HEK293 (cell line): ENCODE measurements around the gene ZBED3.

Experiments used
- CTCF ChIA-PET: fragments of 350-600 bp; formaldehyde crosslinking; extraction: SDS; loops from one replicate; lab custom pipeline; 2021; ENCODE audit warnings: antibody characterized with exemption; lab: Yijun Ruan, JAX
- POLR2A ChIA-PET: fragments of 300-600 bp; formaldehyde crosslinking; extraction: SDS; loops from one replicate; lab custom pipeline; 2020; ENCODE audit warnings: antibody characterized with exemption, inconsistent platforms; lab: Yijun Ruan, JAX
- H3K27ac ChIP-seq: fragments of 200-500 bp; sonication (Bioruptor generic); 2 replicates; pipeline ENCODE4 v1.5.1; 2014; ENCODE audit warnings: low read depth, low read length, control low read depth, inconsistent platforms; ENCODE audit errors: extremely low read depth
- H3K36me3 ChIP-seq, 2 experiments: fragments of 200-500 bp in 1 of 2; sonication (Bioruptor generic) in 1 of 2; 1 replicate in 1 of 2; 2 replicates in 1 of 2; pipeline ENCODE4 v1.5.1; 2014 to 2017; ENCODE audit warnings: inconsistent platforms in 2 of 2, low read length in 2 of 2; ENCODE audit not compliant: control insufficient read depth in 2 of 2, insufficient read depth in 1 of 2
- H3K4me1 ChIP-seq: fragments of 200-500 bp; sonication (Bioruptor generic); 2 replicates; pipeline ENCODE4 v1.5.1; 2014; ENCODE audit warnings: mild to moderate bottlenecking, low read length, inconsistent platforms; ENCODE audit not compliant: control insufficient read depth, insufficient read depth
- H3K4me3 ChIP-seq: 2 replicates; pipeline ENCODE4 v1.5.1; 2011; ENCODE audit warnings: low read depth, mild to moderate bottlenecking, control low read depth, low read length, moderate library complexity
- H3K9me3 ChIP-seq: fragments of 200-500 bp; sonication (Bioruptor generic); 2 replicates; pipeline ENCODE4 v1.5.1; 2014; ENCODE audit warnings: low read depth, low read length, inconsistent platforms; ENCODE audit not compliant: control insufficient read depth, insufficient read depth
- HOXD13 ChIP-seq: sonication (generic); formaldehyde crosslinking; IDR thresholded peaks from 2 replicates; pipeline ENCODE4 v1.8.0; 2022; ENCODE audit warnings: missing genetic modification reagents, borderline replicate concordance
- KLF16 ChIP-seq: fragments of 450-650 bp; formaldehyde crosslinking; IDR thresholded peaks from 2 replicates; pipeline ENCODE4 v1.5.1; 2017; ENCODE audit warnings: missing biosample characterization, missing genetic modification characterization
- SP2 ChIP-seq: fragments of 450-650 bp; formaldehyde crosslinking; IDR thresholded peaks from 2 replicates; pipeline ENCODE4 v1.5.1; 2016; ENCODE audit warnings: missing biosample characterization, missing genetic modification characterization
- TRIM28 ChIP-seq: IDR thresholded peaks from 2 replicates; pipeline ENCODE4 v1.6.1; 2011; ENCODE audit warnings: low read length, control low read depth, borderline replicate concordance
- YY1 ChIP-seq: fragments of 450-650 bp; formaldehyde crosslinking; IDR thresholded peaks from 2 replicates; pipeline ENCODE4 v1.5.1; 2018; ENCODE audit warnings: missing biosample characterization, missing genetic modification characterization
- ZBTB48 ChIP-seq: fragments of 450-650 bp; formaldehyde crosslinking; IDR thresholded peaks from 2 replicates; pipeline ENCODE4 v1.5.1; 2016; ENCODE audit warnings: missing biosample characterization, missing genetic modification characterization
- ZNF114 ChIP-seq: fragments of 450-650 bp; formaldehyde crosslinking; IDR thresholded peaks from 2 replicates; pipeline ENCODE4 v1.5.0; 2017; ENCODE audit warnings: missing biosample characterization, missing genetic modification characterization
- ZNF138 ChIP-seq: fragments of 450-650 bp; formaldehyde crosslinking; IDR thresholded peaks from 2 replicates; pipeline ENCODE4 v1.5.1; 2016; ENCODE audit warnings: missing biosample characterization, missing genetic modification characterization, borderline replicate concordance
- ZNF140 ChIP-seq: fragments of 450-650 bp; formaldehyde crosslinking; IDR thresholded peaks from 2 replicates; pipeline ENCODE4 v1.5.1; 2016; ENCODE audit warnings: missing biosample characterization, missing genetic modification characterization
- ZNF184 ChIP-seq: fragments of 450-650 bp; IDR thresholded peaks from 2 replicates; pipeline ENCODE4 v1.5.1; 2018; ENCODE audit warnings: missing biosample characterization, mild to moderate bottlenecking, missing genetic modification characterization
- ZNF223 ChIP-seq: fragments of 450-650 bp; formaldehyde crosslinking; IDR thresholded peaks from 2 replicates; pipeline ENCODE4 v1.5.1; 2016; ENCODE audit warnings: missing biosample characterization, missing genetic modification characterization
- ZNF248 ChIP-seq: fragments of 450-650 bp; formaldehyde crosslinking; IDR thresholded peaks from 2 replicates; pipeline ENCODE4 v1.5.1; 2017; ENCODE audit warnings: missing biosample characterization, missing genetic modification characterization
- ZNF37A ChIP-seq: fragments of 450-650 bp; IDR thresholded peaks from 2 replicates; pipeline ENCODE4 v1.5.1; 2018; ENCODE audit warnings: missing biosample characterization, missing genetic modification characterization
- ZNF391 ChIP-seq: fragments of 450-650 bp; formaldehyde crosslinking; IDR thresholded peaks from 2 replicates; pipeline ENCODE4 v1.5.1; 2016; ENCODE audit warnings: low read depth, missing biosample characterization, missing genetic modification characterization, borderline replicate concordance
- ZNF473 ChIP-seq: fragments of 450-650 bp; formaldehyde crosslinking; IDR thresholded peaks from 2 replicates; pipeline ENCODE4 v1.5.1; 2017; ENCODE audit warnings: missing biosample characterization, missing genetic modification characterization
- ZNF571 ChIP-seq: fragments of 450-650 bp; formaldehyde crosslinking; IDR thresholded peaks from 2 replicates; pipeline ENCODE4 v1.5.0; 2017; ENCODE audit warnings: missing biosample characterization, missing genetic modification characterization
- ZNF664 ChIP-seq: fragments of 450-650 bp; formaldehyde crosslinking; IDR thresholded peaks from 2 replicates; pipeline ENCODE4 v1.5.1; 2016; ENCODE audit warnings: missing biosample characterization, missing genetic modification characterization
- ZNF776 ChIP-seq: fragments of 450-650 bp; formaldehyde crosslinking; IDR thresholded peaks from 2 replicates; pipeline ENCODE4 v1.5.0; 2017; ENCODE audit warnings: missing biosample characterization, missing genetic modification characterization, borderline replicate concordance
- ZNF777 ChIP-seq: fragments of 450-650 bp; formaldehyde crosslinking; IDR thresholded peaks from 2 replicates; pipeline ENCODE4 v1.5.1; 2017; ENCODE audit warnings: missing biosample characterization, missing genetic modification characterization, borderline replicate concordance
- ZSCAN23 ChIP-seq: fragments of 450-650 bp; formaldehyde crosslinking; IDR thresholded peaks from 2 replicates; pipeline ENCODE4 v1.5.1; 2016; ENCODE audit warnings: missing biosample characterization, missing genetic modification characterization
- TF ChIP-seq, protein P1 (sequence below): fragments of 450-650 bp; formaldehyde crosslinking; IDR thresholded peaks from 2 replicates; pipeline ENCODE4 v1.5.1; 2017; ENCODE audit warnings: missing biosample characterization, missing genetic modification characterization
- TF ChIP-seq, protein P2 (sequence below): fragments of 450-650 bp; IDR thresholded peaks from 2 replicates; pipeline ENCODE4 v1.5.1; 2018; ENCODE audit warnings: missing biosample characterization, missing genetic modification characterization
- TF ChIP-seq, protein P3 (sequence below): fragments of 450-650 bp; formaldehyde crosslinking; conservative IDR thresholded peaks from 2 replicates; pipeline ENCODE4 v1.5.1; 2016; ENCODE audit warnings: low read depth, missing biosample characterization, missing genetic modification characterization

ZBED3 gene

DNA sequence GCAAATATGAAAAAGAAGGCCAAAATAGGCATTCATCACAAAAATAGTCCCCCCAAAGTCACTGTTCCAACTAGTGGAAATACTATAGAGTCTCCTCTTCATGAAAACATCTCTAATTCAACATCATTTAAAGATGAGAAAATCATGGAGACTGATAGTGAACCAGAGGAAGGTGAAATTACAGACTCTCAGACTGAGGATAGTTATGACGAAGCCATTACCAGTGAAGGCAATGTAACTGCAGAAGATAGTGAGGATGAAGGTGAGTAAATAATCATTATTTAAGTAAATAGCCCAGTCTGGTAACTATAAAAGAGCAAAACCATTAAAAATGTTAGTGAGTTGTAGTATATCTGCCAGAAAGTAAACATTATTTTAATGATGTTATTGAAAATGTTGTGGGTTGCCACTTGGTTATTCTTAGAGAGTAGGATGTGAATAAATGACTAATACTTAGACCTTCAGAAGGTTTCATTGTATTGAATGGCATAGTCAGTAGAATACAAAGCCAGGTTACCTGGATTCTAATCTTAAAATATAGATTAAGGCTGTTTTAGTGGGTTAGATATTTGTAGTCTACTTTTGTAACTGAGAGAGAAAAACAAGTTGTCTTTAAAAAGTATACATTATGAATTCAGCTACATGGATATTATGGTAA is 40.5 kb downstream of the ZBED3 start:
- POLR2A ChIA-PET = no interaction called here
- Histone ChIP-seq H3K4me1 (no peaks in the 10 kb centered on the region), H3K27ac (no peak overlapping the region), H3K9me3 (no peaks in the 10 kb centered on the region), H3K36me3 (peaks cover 41 to 55% of the 10 kb centered on the region in 2 experiments), H3K4me3 (no peak overlapping the region)
- CTCF ChIA-PET = interaction anchor here (0.6 kb wide), 1 partner anchor 11 kb away, joined by 3 read pairs; no protein-coding TSS in a partner anchor
- TF ChIP-seq, protein P1, sequence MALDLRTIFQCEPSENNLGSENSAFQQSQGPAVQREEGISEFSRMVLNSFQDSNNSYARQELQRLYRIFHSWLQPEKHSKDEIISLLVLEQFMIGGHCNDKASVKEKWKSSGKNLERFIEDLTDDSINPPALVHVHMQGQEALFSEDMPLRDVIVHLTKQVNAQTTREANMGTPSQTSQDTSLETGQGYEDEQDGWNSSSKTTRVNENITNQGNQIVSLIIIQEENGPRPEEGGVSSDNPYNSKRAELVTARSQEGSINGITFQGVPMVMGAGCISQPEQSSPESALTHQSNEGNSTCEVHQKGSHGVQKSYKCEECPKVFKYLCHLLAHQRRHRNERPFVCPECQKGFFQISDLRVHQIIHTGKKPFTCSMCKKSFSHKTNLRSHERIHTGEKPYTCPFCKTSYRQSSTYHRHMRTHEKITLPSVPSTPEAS = no peak
- TF ChIP-seq ZNF138 (tag by site-specific recombination) (no peak), ZNF473 (tag by site-specific recombination) (no peak), ZNF248 (tag by site-specific recombination) (no peak), ZNF571 (tag by site-specific recombination) (no peak), ZBTB48 (tag by site-specific recombination) (no peak), ZNF184 (no peak), KLF16 (no peak), ZNF140 (tag by site-specific recombination) (no peak), HOXD13 (CRISPR knock-in tag) (no peak), ZNF114 (tag by site-specific recombination) (no peak), ZSCAN23 (tag by site-specific recombination) (no peak), ZNF777 (tag by site-specific recombination) (no peak), ZNF223 (tag by site-specific recombination) (no peak), YY1 (tag by site-specific recombination) (no peak), ZNF37A (no peak), SP2 (no peak), ZNF391 (tag by site-specific recombination) (no peak), TRIM28 (no peak)

DNA sequence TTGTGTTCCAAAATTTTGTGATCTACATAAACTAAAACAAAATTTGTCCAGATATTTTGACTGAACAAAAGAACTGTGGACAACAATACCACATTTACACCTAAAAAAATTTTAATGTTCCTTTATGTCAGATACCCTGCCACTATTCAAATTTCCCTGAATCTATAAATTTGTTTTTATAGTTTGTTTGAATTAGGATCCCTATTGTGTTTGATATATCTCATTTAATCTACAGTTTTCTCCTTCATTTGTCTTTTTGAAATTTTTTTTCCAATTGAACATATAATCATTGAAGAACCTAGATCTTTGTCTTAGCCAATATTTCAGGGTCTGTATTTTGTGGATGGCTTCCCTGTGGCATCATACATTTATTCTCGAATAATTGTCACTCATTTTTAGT is 51.1 kb downstream of the ZBED3 start:
- Histone ChIP-seq H3K27ac (no peak overlapping the region), H3K36me3 (peaks cover 61 to 62% of the 10 kb centered on the region in 2 experiments)
- TF ChIP-seq, protein P2, sequence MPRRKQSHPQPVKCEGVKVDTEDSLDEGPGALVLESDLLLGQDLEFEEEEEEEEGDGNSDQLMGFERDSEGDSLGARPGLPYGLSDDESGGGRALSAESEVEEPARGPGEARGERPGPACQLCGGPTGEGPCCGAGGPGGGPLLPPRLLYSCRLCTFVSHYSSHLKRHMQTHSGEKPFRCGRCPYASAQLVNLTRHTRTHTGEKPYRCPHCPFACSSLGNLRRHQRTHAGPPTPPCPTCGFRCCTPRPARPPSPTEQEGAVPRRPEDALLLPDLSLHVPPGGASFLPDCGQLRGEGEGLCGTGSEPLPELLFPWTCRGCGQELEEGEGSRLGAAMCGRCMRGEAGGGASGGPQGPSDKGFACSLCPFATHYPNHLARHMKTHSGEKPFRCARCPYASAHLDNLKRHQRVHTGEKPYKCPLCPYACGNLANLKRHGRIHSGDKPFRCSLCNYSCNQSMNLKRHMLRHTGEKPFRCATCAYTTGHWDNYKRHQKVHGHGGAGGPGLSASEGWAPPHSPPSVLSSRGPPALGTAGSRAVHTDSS (tag by site-specific recombination) = no peak
- TF ChIP-seq, protein P3, sequence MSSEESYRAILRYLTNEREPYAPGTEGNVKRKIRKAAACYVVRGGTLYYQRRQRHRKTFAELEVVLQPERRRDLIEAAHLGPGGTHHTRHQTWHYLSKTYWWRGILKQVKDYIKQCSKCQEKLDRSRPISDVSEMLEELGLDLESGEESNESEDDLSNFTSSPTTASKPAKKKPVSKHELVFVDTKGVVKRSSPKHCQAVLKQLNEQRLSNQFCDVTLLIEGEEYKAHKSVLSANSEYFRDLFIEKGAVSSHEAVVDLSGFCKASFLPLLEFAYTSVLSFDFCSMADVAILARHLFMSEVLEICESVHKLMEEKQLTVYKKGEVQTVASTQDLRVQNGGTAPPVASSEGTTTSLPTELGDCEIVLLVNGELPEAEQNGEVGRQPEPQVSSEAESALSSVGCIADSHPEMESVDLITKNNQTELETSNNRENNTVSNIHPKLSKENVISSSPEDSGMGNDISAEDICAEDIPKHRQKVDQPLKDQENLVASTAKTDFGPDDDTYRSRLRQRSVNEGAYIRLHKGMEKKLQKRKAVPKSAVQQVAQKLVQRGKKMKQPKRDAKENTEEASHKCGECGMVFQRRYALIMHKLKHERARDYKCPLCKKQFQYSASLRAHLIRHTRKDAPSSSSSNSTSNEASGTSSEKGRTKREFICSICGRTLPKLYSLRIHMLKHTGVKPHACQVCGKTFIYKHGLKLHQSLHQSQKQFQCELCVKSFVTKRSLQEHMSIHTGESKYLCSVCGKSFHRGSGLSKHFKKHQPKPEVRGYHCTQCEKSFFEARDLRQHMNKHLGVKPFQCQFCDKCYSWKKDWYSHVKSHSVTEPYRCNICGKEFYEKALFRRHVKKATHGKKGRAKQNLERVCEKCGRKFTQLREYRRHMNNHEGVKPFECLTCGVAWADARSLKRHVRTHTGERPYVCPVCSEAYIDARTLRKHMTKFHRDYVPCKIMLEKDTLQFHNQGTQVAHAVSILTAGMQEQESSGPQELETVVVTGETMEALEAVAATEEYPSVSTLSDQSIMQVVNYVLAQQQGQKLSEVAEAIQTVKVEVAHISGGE (tag by site-specific recombination) = no peak
- peak; percentile 94 for TF ChIP-seq ZNF664 (tag by site-specific recombination)
- TF ChIP-seq ZNF776 (tag by site-specific recombination) = no peak
- no peak for TF ChIP-seq ZNF777 (tag by site-specific recombination)
- TF ChIP-seq, all 188 proteins: peak for 1
- no peak overlapping the region for H3K4me3 ChIP-seq
- CTCF ChIA-PET = no interaction called here
- H3K4me1 ChIP-seq = no peaks in the 10 kb centered on the region
- H3K9me3 ChIP-seq = no peaks in the 10 kb centered on the region
- POLR2A ChIA-PET = no interaction called here
